Measurements from ENCODE around the gene ATXN7L3.

DNA sequence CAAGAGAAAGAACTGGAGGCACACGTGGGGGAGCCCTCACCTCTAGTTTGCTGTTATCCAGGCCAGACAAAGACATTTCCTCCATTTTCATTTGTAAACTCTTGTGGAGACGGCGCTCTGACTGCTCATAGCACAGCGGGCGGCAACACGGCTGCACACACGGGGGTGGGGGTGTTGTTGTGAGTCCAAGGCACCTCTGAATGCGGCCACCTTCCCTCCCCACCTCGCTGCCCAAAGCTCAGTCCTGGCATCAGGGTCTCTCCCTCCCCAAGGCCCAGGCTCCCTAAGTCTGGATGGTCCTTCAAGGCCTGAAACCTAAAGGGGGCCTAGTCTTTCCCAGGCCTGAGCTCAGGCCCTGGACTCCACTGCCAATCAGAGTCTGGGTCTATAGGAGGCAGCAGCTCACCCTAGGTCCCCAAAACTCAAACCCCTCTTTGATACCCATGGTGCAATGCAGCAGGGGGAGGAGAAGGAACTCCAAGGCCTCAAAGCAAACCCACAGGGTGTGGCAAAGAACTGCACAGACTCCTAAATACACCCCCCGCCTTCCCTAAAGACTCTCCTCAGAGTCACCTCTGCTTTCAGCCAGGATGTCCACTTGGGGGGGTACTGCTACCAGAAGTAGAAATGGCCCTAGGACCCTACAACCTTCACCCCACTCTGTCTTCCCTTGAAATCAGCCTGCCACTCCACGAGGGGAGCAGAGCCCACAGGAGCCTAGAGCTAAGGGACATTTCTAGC is 1.5 kb downstream of the ATXN7L3 start:
- TF ChIP-seq EZH2 (IDR thresholded peaks at IDR 0.05) (no peak), FOXP2 (optimal IDR thresholded peaks at IDR 0.05; ENCODE audit: control extremely low read depth, extremely low read length, insufficient read depth) (no peak)

Measured in SK-N-MC (cell line).